MM.1S (cell line): Measurements from ENCODE around the gene USP6NL.
A peak's percentile ranks its signal among the peaks of the same experiment; 100 is the strongest.

Experiments used
- DNase-seq: peaks from one replicate; pipeline ENCODE4 v3.0.0-alpha.2; 2015
- H2AFZ ChIP-seq: fragments of 300-600 bp; sonication (generic); 2 replicates; pipeline ENCODE4 v1.6.0; 2016; ENCODE audit warnings: antibody characterized with exemption, low read length
- H3F3A ChIP-seq: fragments of 300-600 bp; sonication (generic); 2 replicates; pipeline ENCODE4 v1.6.1; 2016; ENCODE audit warnings: mild to moderate bottlenecking, antibody characterized with exemption, low read length, moderate library complexity, mixed read lengths; ENCODE audit not compliant: insufficient read depth
- H3K27ac ChIP-seq: fragments of 300-600 bp; sonication (generic); 2 replicates; pipeline ENCODE4 v1.5.1; 2016; ENCODE audit warnings: mild to moderate bottlenecking, low read length
- H3K27me3 ChIP-seq: fragments of 300-600 bp; sonication (generic); replicated peaks from 2 replicates; pipeline ENCODE4 v1.6.0; 2016; ENCODE audit warnings: low read length; ENCODE audit not compliant: insufficient read depth
- H3K36me3 ChIP-seq: fragments of 300-600 bp; sonication (generic); replicated peaks from 2 replicates; pipeline ENCODE4 v1.6.1; 2016; ENCODE audit warnings: mild to moderate bottlenecking, low read length, mixed read lengths; ENCODE audit not compliant: insufficient read depth
- H3K4me1 ChIP-seq: fragments of 300-600 bp; sonication (generic); 2 replicates; pipeline ENCODE4 v1.6.1; 2016; ENCODE audit warnings: low read length, mixed read lengths
- H3K4me2 ChIP-seq: fragments of 300-600 bp; sonication (generic); 2 replicates; pipeline ENCODE4 v1.6.0; 2016; ENCODE audit warnings: low read depth, low read length
- H3K4me3 ChIP-seq: fragments of 300-600 bp; sonication (generic); 2 replicates; pipeline ENCODE4 v1.5.1; 2016; ENCODE audit warnings: low read length, mixed read lengths
- H3K79me2 ChIP-seq: fragments of 300-600 bp; sonication (generic); 2 replicates; pipeline ENCODE4 v1.6.1; 2016; ENCODE audit warnings: mixed run types, low read length, mixed read lengths
- H3K9ac ChIP-seq: fragments of 300-600 bp; sonication (generic); 2 replicates; pipeline ENCODE4 v1.6.1; 2016; ENCODE audit warnings: low read length, mixed read lengths
- H3K9me2 ChIP-seq: fragments of 300-600 bp; sonication (generic); replicated peaks from 2 replicates; pipeline ENCODE4 v1.6.1; 2016; ENCODE audit warnings: mild to moderate bottlenecking, low read length, mixed read lengths; ENCODE audit not compliant: insufficient read depth
- H3K9me3 ChIP-seq: fragments of 300-600 bp; sonication (generic); replicated peaks from 2 replicates; pipeline ENCODE4 v1.6.1; 2016; ENCODE audit warnings: mild to moderate bottlenecking, low read length, mixed read lengths; ENCODE audit not compliant: insufficient read depth
- H4K20me1 ChIP-seq: fragments of 300-600 bp; sonication (generic); 2 replicates; pipeline ENCODE4 v1.6.1; 2016; ENCODE audit warnings: mild to moderate bottlenecking, low read length, moderate library complexity, mixed read lengths; ENCODE audit not compliant: insufficient read depth
- EZH2 ChIP-seq: fragments of 300-600 bp; sonication (generic); optimal IDR thresholded peaks from 2 replicates; pipeline ENCODE3; 2017; ENCODE audit warnings: low read depth, mild to moderate bottlenecking, antibody characterized with exemption, low read length, mixed read lengths
- EZH2phosphoT487 ChIP-seq: fragments of 300-600 bp; sonication (generic); IDR thresholded peaks from 2 replicates; pipeline ENCODE4 v1.6.1; 2018; ENCODE audit warnings: antibody characterized with exemption, low read length
- TF ChIP-seq, protein P1 (sequence below): fragments of 300-600 bp; sonication (generic); IDR thresholded peaks from 2 replicates; pipeline ENCODE4 v1.5.1; 2016; ENCODE audit warnings: antibody characterized with exemption, low read length, mixed read lengths

USP6NL gene

DNA sequence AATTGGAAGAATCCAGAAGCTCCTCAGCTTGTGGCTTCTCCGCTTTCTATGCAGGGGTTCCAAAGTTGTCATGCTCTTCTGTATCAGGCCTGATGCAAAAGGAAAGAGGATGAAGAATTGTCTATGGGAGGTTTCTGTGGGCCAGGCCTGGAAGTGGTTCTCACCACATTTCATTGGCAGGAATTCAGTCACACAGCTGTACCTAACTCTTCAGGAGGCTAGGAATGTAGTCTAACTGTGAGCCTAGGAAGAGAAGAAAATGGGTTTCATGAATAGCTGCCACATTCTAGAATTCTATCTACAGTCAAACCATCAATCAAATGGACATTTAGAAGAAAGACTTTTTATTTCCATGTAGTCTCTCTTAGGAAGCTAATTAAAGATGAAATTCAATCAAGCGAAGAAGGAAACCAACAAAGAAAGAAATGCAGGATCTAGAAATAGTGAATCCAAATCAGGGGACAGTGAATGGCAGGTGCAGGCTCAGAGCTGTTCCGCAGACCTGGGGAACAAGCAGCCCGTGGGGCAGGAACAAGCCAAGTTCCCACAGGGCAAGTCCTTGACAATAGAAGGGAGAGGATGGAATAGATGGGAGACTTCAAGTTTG lies 25.4 kb upstream of the USP6NL start:
- no peaks in the 10 kb centered on the region for H3K9me3 ChIP-seq
- no peaks in the 10 kb centered on the region for H3K79me2 ChIP-seq
- H3K9ac ChIP-seq = no peak overlapping the region
- no peaks in the 10 kb centered on the region for H4K20me1 ChIP-seq
- H3F3A ChIP-seq = peaks cover 7% of the 10 kb centered on the region
- DNase-seq = no peak
- H3K4me1 ChIP-seq = peaks cover 14% of the 10 kb centered on the region
- no peak overlapping the region for H2AFZ ChIP-seq
- no peaks in the 10 kb centered on the region for H3K36me3 ChIP-seq
- TF ChIP-seq EZH2 (no peak), EZH2phosphoT487 (no peak)
- TF ChIP-seq, protein P1, sequence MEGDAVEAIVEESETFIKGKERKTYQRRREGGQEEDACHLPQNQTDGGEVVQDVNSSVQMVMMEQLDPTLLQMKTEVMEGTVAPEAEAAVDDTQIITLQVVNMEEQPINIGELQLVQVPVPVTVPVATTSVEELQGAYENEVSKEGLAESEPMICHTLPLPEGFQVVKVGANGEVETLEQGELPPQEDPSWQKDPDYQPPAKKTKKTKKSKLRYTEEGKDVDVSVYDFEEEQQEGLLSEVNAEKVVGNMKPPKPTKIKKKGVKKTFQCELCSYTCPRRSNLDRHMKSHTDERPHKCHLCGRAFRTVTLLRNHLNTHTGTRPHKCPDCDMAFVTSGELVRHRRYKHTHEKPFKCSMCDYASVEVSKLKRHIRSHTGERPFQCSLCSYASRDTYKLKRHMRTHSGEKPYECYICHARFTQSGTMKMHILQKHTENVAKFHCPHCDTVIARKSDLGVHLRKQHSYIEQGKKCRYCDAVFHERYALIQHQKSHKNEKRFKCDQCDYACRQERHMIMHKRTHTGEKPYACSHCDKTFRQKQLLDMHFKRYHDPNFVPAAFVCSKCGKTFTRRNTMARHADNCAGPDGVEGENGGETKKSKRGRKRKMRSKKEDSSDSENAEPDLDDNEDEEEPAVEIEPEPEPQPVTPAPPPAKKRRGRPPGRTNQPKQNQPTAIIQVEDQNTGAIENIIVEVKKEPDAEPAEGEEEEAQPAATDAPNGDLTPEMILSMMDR = no peak
- H3K4me2 ChIP-seq = no peak overlapping the region
- H3K9me2 ChIP-seq = no peaks in the 10 kb centered on the region
- H3K27me3 ChIP-seq = peaks cover 14% of the 10 kb centered on the region; the same call in 1 of the 2 replicates
- H3K27ac ChIP-seq = no peak overlapping the region
- no peak overlapping the region for H3K4me3 ChIP-seq

DNA sequence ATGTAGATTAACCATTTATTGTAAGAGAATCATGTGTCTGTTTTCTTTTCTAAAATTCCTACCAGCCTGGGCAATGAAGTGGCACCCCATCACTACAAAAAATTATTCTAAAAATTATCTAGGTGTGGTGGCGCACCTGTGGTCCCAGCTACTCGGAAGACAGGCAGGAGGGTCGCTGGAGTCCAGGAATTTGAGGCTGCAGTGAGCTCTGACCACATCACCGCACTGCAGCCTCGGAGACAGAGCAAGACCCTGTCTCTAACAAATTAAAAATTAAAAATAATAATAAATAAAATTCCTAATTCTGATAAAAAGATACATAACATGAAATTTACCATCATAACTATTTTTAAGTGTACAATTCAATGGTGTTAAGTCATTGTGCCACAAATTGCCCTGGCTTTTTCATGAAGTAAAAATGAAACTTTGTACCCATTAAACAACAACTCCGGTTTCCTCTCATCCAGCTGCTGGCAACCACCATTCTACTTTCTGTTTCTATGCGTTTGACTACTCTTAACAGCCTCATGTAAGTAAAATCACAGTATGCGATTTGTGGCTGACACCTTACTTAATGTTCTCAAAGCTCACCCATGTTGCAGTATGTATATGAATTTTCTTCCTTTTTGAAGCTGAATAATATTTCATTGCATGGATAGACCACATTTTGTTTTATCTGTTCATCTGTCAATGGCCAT lies 20.6 kb upstream of the USP6NL start:
- no peaks in the 10 kb centered on the region for H3K79me2 ChIP-seq
- peak overlapping the region; percentile 23; the same call in 1 of the 2 replicates for H3K27ac ChIP-seq
- peaks cover 11% of the 10 kb centered on the region for H3F3A ChIP-seq
- H3K9ac ChIP-seq = no peak overlapping the region
- peaks cover 19% of the 10 kb centered on the region for H3K4me1 ChIP-seq
- no peaks in the 10 kb centered on the region for H3K36me3 ChIP-seq
- TF ChIP-seq, protein P1 = no peak
- TF ChIP-seq EZH2 (no peak), EZH2phosphoT487 (no peak; the same call in 1 of the 2 replicates)
- H2AFZ ChIP-seq = no peak overlapping the region
- peaks cover 14% of the 10 kb centered on the region; the same call in 1 of the 2 replicates for H3K27me3 ChIP-seq
- peak overlapping the region; percentile 62; the same call in 1 of the 2 replicates for H3K4me2 ChIP-seq
- no peaks in the 10 kb centered on the region for H4K20me1 ChIP-seq
- H3K4me3 ChIP-seq = peak overlapping the region; percentile 31
- H3K9me3 ChIP-seq = no peaks in the 10 kb centered on the region
- no peaks in the 10 kb centered on the region for H3K9me2 ChIP-seq
- DNase-seq = peak; percentile 92

DNA sequence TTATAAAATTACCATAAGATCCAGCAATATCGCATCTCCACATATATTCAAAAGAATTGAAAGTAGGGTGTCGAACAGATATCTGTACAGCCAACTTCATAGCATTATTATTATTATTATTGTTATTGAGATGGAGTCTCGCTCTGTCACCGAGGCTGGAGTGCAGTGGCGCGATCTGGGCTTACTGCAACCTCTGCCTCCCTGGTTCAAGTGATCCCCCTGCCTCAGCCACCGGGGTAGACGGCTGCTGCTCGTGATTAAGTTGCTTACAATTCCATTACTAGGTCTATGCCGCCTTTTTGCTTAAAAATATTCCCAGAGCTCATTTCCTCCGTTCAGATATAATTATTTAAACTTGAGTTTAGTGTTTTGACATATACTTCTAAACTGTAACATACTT lies 19.8 kb upstream of the USP6NL start:
- no peak overlapping the region for H3K27ac ChIP-seq
- H3K9me3 ChIP-seq = no peaks in the 10 kb centered on the region
- no peaks in the 10 kb centered on the region for H4K20me1 ChIP-seq
- peaks cover 14% of the 10 kb centered on the region; the same call in 1 of the 2 replicates for H3K27me3 ChIP-seq
- H2AFZ ChIP-seq = no peak overlapping the region
- TF ChIP-seq EZH2 (no peak), EZH2phosphoT487 (no peak)
- TF ChIP-seq, protein P1 = no peak
- no peaks in the 10 kb centered on the region for H3K9me2 ChIP-seq
- peak overlapping the region; percentile 62; the same call in 1 of the 2 replicates for H3K4me2 ChIP-seq
- peaks cover 11% of the 10 kb centered on the region for H3F3A ChIP-seq
- no peaks in the 10 kb centered on the region for H3K79me2 ChIP-seq
- no peak for DNase-seq
- peaks cover 19% of the 10 kb centered on the region for H3K4me1 ChIP-seq
- H3K9ac ChIP-seq = no peak overlapping the region
- no peaks in the 10 kb centered on the region for H3K36me3 ChIP-seq
- H3K4me3 ChIP-seq = peak overlapping the region; percentile 31; the same call in 1 of the 2 replicates
